SK-N-SH (cell line): ENCODE measurements around the gene EMP2.

Source experiments
- ELF1 ChIP-seq: IDR thresholded peaks from 2 replicates; pipeline ENCODE4 v1.4.0; 2012
- EP300 ChIP-seq, 2 experiments: IDR thresholded peaks; 2 replicates each; pipeline versions ENCODE4 v1.4.0 to v1.6.1; 2012; ENCODE audit warnings: borderline replicate concordance in 1 of 2, low read depth in 1 of 2, low read length in 1 of 2
- POLR2AphosphoS5 ChIP-seq: IDR thresholded peaks from 2 replicates; pipeline ENCODE4 v1.6.1; 2012; ENCODE audit warnings: low read depth, low read length
- RAD21 ChIP-seq: IDR thresholded peaks from 2 replicates; pipeline ENCODE4 v1.6.1; 2012; ENCODE audit warnings: mild to moderate bottlenecking, low read length
- SMC3 ChIP-seq: IDR thresholded peaks from 2 replicates; pipeline ENCODE4 v1.6.1; 2012; ENCODE audit warnings: low read depth, low read length, improper control_type of control experiment
- TAF1 ChIP-seq: IDR thresholded peaks from 2 replicates; pipeline ENCODE4 v1.6.1; 2012; ENCODE audit warnings: low read depth, mild to moderate bottlenecking, low read length, moderate library complexity, borderline replicate concordance
- YY1 ChIP-seq: IDR thresholded peaks from 2 replicates; pipeline ENCODE4 v1.4.0; 2012; ENCODE audit warnings: low read depth, mild to moderate bottlenecking
- ZBTB33 ChIP-seq: IDR thresholded peaks from 2 replicates; pipeline ENCODE4 v1.4.0; 2012; ENCODE audit warnings: low read depth, borderline replicate concordance
- TF ChIP-seq, protein P1 (sequence below): fragments of 200-600 bp; sonication (generic); IDR thresholded peaks from 2 replicates; pipeline ENCODE4 v1.6.1; 2017; ENCODE audit warnings: antibody characterized with exemption, mild to moderate bottlenecking, moderate library complexity
- TF ChIP-seq, protein P2 (sequence below): fragments of 150-350 bp; IDR thresholded peaks from 2 replicates; pipeline ENCODE4 v1.6.1; 2017; ENCODE audit warnings: antibody characterized with exemption, low read length, low read depth, borderline replicate concordance

DNA sequence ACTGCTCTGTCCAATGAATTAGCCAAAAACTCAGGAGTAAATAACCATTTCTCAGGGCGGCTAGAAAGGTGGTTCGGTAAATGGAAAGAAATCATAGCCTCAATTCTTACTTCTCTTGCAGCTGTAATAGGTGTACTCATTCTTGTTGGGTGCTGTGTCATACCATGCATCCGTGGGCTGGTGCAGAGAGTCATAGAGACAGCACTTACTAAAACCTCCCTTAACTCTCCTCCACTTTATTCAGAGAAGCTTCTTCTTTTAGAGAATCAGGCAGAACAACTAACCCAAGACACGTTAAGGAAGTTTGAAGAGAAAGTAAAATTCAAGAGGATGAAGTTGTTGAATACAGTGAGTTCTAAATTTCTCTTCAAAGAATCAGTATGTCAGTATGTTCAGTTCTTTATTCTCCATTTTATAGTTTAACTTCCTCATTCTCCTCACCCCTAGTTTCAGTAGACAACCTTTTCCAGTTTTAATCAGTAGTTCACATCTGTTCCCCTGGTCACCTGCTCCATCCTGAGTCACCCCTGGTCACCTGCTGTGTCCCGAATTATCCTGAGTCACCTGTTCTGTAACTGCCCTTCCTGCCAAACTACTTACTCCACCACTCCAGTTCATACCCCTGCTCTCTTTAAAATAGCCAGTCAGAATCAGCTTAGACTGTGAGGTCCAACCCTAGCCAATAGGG is 85.9 kb downstream of the EMP2 start:
- TF ChIP-seq, protein P1, sequence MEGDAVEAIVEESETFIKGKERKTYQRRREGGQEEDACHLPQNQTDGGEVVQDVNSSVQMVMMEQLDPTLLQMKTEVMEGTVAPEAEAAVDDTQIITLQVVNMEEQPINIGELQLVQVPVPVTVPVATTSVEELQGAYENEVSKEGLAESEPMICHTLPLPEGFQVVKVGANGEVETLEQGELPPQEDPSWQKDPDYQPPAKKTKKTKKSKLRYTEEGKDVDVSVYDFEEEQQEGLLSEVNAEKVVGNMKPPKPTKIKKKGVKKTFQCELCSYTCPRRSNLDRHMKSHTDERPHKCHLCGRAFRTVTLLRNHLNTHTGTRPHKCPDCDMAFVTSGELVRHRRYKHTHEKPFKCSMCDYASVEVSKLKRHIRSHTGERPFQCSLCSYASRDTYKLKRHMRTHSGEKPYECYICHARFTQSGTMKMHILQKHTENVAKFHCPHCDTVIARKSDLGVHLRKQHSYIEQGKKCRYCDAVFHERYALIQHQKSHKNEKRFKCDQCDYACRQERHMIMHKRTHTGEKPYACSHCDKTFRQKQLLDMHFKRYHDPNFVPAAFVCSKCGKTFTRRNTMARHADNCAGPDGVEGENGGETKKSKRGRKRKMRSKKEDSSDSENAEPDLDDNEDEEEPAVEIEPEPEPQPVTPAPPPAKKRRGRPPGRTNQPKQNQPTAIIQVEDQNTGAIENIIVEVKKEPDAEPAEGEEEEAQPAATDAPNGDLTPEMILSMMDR = no peak
- TF ChIP-seq ZBTB33 = no peak
- TF ChIP-seq, protein P2, sequence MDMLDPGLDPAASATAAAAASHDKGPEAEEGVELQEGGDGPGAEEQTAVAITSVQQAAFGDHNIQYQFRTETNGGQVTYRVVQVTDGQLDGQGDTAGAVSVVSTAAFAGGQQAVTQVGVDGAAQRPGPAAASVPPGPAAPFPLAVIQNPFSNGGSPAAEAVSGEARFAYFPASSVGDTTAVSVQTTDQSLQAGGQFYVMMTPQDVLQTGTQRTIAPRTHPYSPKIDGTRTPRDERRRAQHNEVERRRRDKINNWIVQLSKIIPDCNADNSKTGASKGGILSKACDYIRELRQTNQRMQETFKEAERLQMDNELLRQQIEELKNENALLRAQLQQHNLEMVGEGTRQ = no peak
- no peak for TF ChIP-seq ELF1
- no peak for TF ChIP-seq SMC3
- TF ChIP-seq RAD21 = no peak
- TF ChIP-seq POLR2AphosphoS5 = no peak
- TF ChIP-seq YY1 = no peak
- no peak for TF ChIP-seq EP300 (IDR thresholded peaks at IDR 0.05; ENCODE audit: borderline replicate concordance in 1 of 2, low read depth in 1 of 2, low read length in 1 of 2)
- TF ChIP-seq TAF1 = no peak
